ENCODE measurements around the gene COL24A1. TPM values are rescaled to one million over a fixed set of nuclear protein-coding genes. Genes with fewer than 3 reads are reported as not detected.

Gene COL24A1
- total RNA-seq, 5 donors from 2014 or later (not counting 1 experiment from before 2014, with no cell fraction given) = 0.06 to 0.40 (median 0.25) TPM

DNA sequence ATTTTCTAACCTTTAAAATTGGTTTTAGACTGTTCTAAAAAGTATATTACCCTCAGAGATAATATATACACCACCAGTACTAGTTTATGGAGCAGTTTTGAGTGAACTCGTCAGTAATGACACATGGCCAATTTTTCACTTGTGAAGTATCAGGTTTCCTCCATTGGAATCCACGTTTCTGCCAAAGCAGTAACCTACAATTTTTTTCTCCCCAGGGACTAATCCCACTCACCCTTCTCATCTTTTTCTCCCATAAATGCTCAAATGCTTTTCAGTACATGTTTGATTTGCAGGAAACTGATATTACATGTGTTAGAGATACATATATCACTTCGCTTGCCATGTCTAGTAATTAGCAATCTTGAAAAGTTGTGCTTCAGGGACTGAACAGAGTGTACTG lies 94.1 kb downstream of the COL24A1 start:
- no peaks in the 10 kb centered on the region for H3K27me3 ChIP-seq (replicated peaks in 1 of 2; ENCODE audit: control insufficient read depth in 2 of 2, extremely low read depth in 1 of 2, insufficient read depth in 2 of 2, low read length in 1 of 2)
- H3K27me3 Mint-ChIP-seq = peaks cover 0 to 3% of the 10 kb centered on the region in 2 donors
- no peak overlapping the region for H3K27ac ChIP-seq (ENCODE audit: low read length)
- no peaks in the 10 kb centered on the region for H3K9me3 ChIP-seq
- WGBS (ENCODE audit: insufficient coverage) = 100% methylated on average over 1 of the region's 3 CpGs
- no peak overlapping the region for H3K4me3 Mint-ChIP-seq
- ATAC-seq (replicated peaks in 1 of 4) (no peak), DNase-seq (no peak)
- H3K9me3 Mint-ChIP-seq = no peaks in the 10 kb centered on the region
- POLR2A ChIA-PET = interaction anchor here in 1 of 2 donors (0.6 kb wide), 1 partner anchor 12 kb away, joined by 3 read pairs; no protein-coding TSS in a partner anchor
- no peaks in the 10 kb centered on the region for H3K36me3 ChIP-seq (ENCODE audit: control insufficient read depth in 2 of 2, extremely low read depth in 1 of 2, insufficient read depth in 1 of 2, low read length in 1 of 2)
- CTCF ChIA-PET = interaction anchor here in 1 of 2 donors (0.7 kb wide), 1 partner anchor 34 kb away, joined by 6 read pairs; no protein-coding TSS in a partner anchor
- H3K4me3 ChIP-seq (ENCODE audit: control insufficient read depth in 1 of 2, extremely low read depth in 1 of 2, low read length in 1 of 2) = no peak overlapping the region
- no peaks in the 10 kb centered on the region for H3K4me1 Mint-ChIP-seq
- H3K36me3 Mint-ChIP-seq = no peaks in the 10 kb centered on the region
- no peaks in the 10 kb centered on the region for H3K4me1 ChIP-seq (ENCODE audit: control insufficient read depth in 1 of 2, extremely low read depth in 1 of 2, insufficient read depth in 2 of 2, low read length in 2 of 2)
- no peak overlapping the region for H3K27ac Mint-ChIP-seq

DNA sequence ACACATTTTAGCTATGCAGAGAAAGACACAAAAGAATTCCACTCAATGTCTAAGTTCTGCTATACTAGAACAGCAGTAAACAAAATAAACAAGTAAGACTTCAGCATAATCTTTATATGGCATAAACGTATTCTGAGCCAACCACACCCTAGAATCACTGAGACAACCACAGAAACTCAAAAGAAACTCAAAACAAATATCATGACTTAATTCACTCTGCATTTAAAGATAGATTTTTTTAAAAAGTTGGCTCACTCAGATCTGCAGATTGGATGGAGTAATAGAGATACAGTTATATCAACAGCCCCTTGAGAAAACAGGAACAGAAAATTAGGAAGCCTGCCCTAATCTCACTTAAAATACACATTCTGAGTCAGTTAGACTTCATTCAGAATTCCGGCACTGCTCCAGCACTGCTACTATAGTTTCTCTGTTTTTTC lies 95.0 kb downstream of the COL24A1 start:
- no peaks in the 10 kb centered on the region for H3K27me3 ChIP-seq (replicated peaks in 1 of 2; ENCODE audit: control insufficient read depth in 2 of 2, extremely low read depth in 1 of 2, insufficient read depth in 2 of 2, low read length in 1 of 2)

DNA sequence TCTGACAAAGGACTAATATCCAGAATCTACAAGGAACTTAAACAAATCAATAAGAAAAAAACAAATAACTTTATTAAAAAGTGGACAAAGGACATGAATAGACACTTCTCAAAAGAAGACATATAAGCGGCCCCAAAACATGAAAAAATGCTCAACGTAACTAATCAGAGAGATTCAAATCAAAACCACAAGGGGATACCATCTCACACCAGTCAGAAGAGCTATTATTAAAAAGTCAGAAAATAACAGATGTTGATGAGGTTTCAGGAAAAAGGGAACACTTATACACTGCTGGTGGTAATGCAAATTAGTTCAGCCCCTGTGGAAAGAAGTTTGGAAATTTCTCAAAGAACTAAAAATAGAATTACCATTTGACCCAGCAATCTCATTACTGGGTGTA lies 102.2 kb downstream of the COL24A1 start:
- POLR2A ChIA-PET = no interaction called here
- DNase-seq = no peak

More for the DNA sequence above, 95.0 kb downstream of the COL24A1 start:
- no CpG with 5 or more reads among the region's 2 CpGs for WGBS (ENCODE audit: insufficient coverage)
- Mint-ChIP-seq H3K4me1 (no peaks in the 10 kb centered on the region), H3K27me3 (peaks cover 0 to 3% of the 10 kb centered on the region in 2 donors), H3K36me3 (no peaks in the 10 kb centered on the region), H3K9me3 (no peaks in the 10 kb centered on the region), H3K27ac (no peak overlapping the region), H3K4me3 (no peak overlapping the region)
- Histone ChIP-seq H3K9me3 (no peaks in the 10 kb centered on the region), H3K27ac (ENCODE audit: low read length) (no peak overlapping the region), H3K36me3 (ENCODE audit: control insufficient read depth in 2 of 2, extremely low read depth in 1 of 2, insufficient read depth in 1 of 2, low read length in 1 of 2) (no peaks in the 10 kb centered on the region), H3K4me1 (ENCODE audit: control insufficient read depth in 1 of 2, extremely low read depth in 1 of 2, insufficient read depth in 2 of 2, low read length in 2 of 2) (no peaks in the 10 kb centered on the region), H3K4me3 (ENCODE audit: control insufficient read depth in 1 of 2, extremely low read depth in 1 of 2, low read length in 1 of 2) (no peak overlapping the region)
- ChIA-PET POLR2A (no interaction called here), CTCF (no interaction called here)
- DNase-seq (no peak), ATAC-seq (replicated peaks in 1 of 4) (no peak)

DNA sequence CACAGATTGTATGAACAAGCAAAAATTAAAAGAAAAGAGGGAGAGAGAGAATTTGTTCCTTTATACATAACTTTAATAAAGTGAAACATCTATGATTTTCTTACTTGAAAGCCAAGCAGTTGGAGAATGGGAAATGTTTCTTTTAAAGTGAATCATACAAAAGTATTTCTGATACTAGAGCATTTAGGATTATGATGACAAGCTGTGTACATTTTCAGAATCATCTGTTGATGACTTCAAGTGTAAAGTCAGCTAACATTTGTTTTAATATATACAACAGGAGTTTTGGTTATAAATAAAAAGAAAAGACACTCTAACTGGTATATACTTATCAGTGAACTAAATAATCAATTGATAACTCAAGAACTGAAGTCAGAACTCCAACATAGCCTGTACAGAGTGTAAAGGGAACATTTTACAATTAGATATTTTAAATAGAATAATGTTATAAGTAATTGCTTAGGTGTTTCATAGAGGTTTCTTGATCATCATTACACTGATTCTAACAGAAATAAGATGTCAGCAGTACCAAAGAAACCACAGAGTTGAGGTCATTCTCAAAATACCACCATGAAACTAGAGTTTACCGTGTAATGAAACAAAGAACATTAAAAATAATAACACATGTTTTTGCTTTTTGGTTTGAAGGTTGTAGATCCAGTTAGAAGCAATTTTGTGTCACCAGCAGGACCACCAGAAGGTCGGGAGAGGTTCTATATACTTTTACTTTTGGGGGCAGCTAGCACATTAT lies 103.4 kb downstream of the COL24A1 start:
- ChIA-PET CTCF (no interaction called here), POLR2A (no interaction called here)
- Histone ChIP-seq H3K4me1 (ENCODE audit: control insufficient read depth in 1 of 2, extremely low read depth in 1 of 2, insufficient read depth in 2 of 2, low read length in 2 of 2) (no peaks in the 10 kb centered on the region), H3K36me3 (ENCODE audit: control insufficient read depth in 2 of 2, extremely low read depth in 1 of 2, insufficient read depth in 1 of 2, low read length in 1 of 2) (no peaks in the 10 kb centered on the region), H3K27ac (ENCODE audit: low read length) (no peak overlapping the region), H3K27me3 (replicated peaks in 1 of 2; ENCODE audit: control insufficient read depth in 2 of 2, extremely low read depth in 1 of 2, insufficient read depth in 2 of 2, low read length in 1 of 2) (no peaks in the 10 kb centered on the region), H3K9me3 (no peaks in the 10 kb centered on the region), H3K4me3 (ENCODE audit: control insufficient read depth in 1 of 2, extremely low read depth in 1 of 2, low read length in 1 of 2) (no peak overlapping the region)
- WGBS (ENCODE audit: insufficient coverage) = no CpG with 5 or more reads among the region's 2 CpGs
- no peak for ATAC-seq (replicated peaks in 1 of 4)
- no peak for DNase-seq
- Mint-ChIP-seq H3K9me3 (no peaks in the 10 kb centered on the region), H3K4me1 (no peaks in the 10 kb centered on the region), H3K27ac (no peak overlapping the region), H3K36me3 (no peaks in the 10 kb centered on the region), H3K27me3 (peaks cover 0 to 2% of the 10 kb centered on the region in 2 donors), H3K4me3 (no peak overlapping the region)

More for the DNA sequence above, 102.2 kb downstream of the COL24A1 start:
- Mint-ChIP-seq H3K4me3 (no peak overlapping the region), H3K9me3 (no peaks in the 10 kb centered on the region), H3K4me1 (no peaks in the 10 kb centered on the region), H3K27ac (no peak overlapping the region), H3K27me3 (peaks cover 0 to 2% of the 10 kb centered on the region in 2 donors), H3K36me3 (no peaks in the 10 kb centered on the region)
- no peaks in the 10 kb centered on the region for H3K36me3 ChIP-seq (ENCODE audit: control insufficient read depth in 2 of 2, extremely low read depth in 1 of 2, insufficient read depth in 1 of 2, low read length in 1 of 2)
- H3K27ac ChIP-seq (ENCODE audit: low read length) = no peak overlapping the region
- no peaks in the 10 kb centered on the region for H3K9me3 ChIP-seq
- CTCF ChIA-PET = no interaction called here
- H3K27me3 ChIP-seq (replicated peaks in 1 of 2; ENCODE audit: control insufficient read depth in 2 of 2, extremely low read depth in 1 of 2, insufficient read depth in 2 of 2, low read length in 1 of 2) = no peaks in the 10 kb centered on the region
- no CpG with 5 or more reads among the region's 2 CpGs for WGBS (ENCODE audit: insufficient coverage)
- H3K4me1 ChIP-seq (ENCODE audit: control insufficient read depth in 1 of 2, extremely low read depth in 1 of 2, insufficient read depth in 2 of 2, low read length in 2 of 2) = no peaks in the 10 kb centered on the region
- no peak overlapping the region for H3K4me3 ChIP-seq (ENCODE audit: control insufficient read depth in 1 of 2, extremely low read depth in 1 of 2, low read length in 1 of 2)
- ATAC-seq (replicated peaks in 1 of 4) = no peak

DNA sequence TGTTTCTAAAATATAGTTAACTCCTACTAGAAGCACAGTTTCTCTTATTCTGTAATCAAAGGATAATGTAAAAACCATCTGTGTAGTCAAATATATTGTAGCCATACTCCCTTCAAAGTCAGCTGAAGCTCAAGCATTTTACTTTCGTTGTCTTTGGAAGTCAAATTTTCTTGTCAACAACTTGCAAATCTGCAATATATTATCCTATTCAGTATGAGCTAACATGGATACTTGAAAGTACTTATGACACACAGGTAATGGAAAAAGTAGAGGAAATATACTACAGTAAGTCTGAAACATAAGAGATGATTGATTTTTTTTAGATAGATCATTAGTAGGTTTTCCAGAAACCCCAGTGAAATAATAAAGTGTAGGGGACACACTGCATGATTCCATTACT lies 121.5 kb downstream of the COL24A1 start:
- Mint-ChIP-seq H3K36me3 (no peaks in the 10 kb centered on the region), H3K4me1 (no peaks in the 10 kb centered on the region), H3K4me3 (no peak overlapping the region), H3K9me3 (no peaks in the 10 kb centered on the region), H3K27me3 (peaks cover 0 to 3% of the 10 kb centered on the region in 2 donors), H3K27ac (no peak overlapping the region)
- no CpG with 5 or more reads among the region's 1 CpG for WGBS (ENCODE audit: insufficient coverage)
- H3K27ac ChIP-seq (ENCODE audit: low read length) = no peak overlapping the region
- peaks cover 0 to 3% of the 10 kb centered on the region in 2 experiments for H3K27me3 ChIP-seq (replicated peaks in 1 of 2; ENCODE audit: control insufficient read depth in 2 of 2, extremely low read depth in 1 of 2, insufficient read depth in 2 of 2, low read length in 1 of 2)
- CTCF ChIA-PET = no interaction called here
- H3K36me3 ChIP-seq (ENCODE audit: control insufficient read depth in 2 of 2, extremely low read depth in 1 of 2, insufficient read depth in 1 of 2, low read length in 1 of 2) = no peaks in the 10 kb centered on the region
- POLR2A ChIA-PET = no interaction called here
- DNase-seq (no peak), ATAC-seq (replicated peaks in 1 of 4) (no peak)
- H3K4me3 ChIP-seq (ENCODE audit: control insufficient read depth in 1 of 2, extremely low read depth in 1 of 2, low read length in 1 of 2) = no peak overlapping the region
- no peaks in the 10 kb centered on the region for H3K4me1 ChIP-seq (ENCODE audit: control insufficient read depth in 1 of 2, extremely low read depth in 1 of 2, insufficient read depth in 2 of 2, low read length in 2 of 2)
- no peaks in the 10 kb centered on the region for H3K9me3 ChIP-seq

DNA sequence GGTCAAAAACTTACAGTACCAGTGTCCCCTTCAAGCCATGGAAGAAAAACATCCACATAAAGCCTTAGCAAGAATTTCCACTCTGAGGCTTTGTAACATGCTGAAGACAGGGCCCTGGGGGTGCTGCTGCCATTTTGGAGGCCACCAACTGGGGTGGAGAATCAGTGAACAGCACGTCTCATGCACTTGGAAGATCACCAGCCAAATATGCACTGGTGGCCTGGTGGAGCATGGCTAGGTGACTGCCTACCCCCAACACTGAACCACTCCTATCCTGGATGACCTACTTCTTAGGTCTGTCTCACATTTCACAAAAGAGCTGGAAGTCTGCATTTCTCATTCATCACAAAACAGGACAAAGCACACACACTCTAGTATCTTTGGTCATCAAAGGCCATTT lies 126.4 kb downstream of the COL24A1 start:
- ATAC-seq (replicated peaks in 1 of 4) = no peak
- Histone ChIP-seq H3K9me3 (no peaks in the 10 kb centered on the region), H3K27me3 (replicated peaks in 1 of 2; ENCODE audit: control insufficient read depth in 2 of 2, extremely low read depth in 1 of 2, insufficient read depth in 2 of 2, low read length in 1 of 2) (peaks cover 0 to 6% of the 10 kb centered on the region in 2 experiments), H3K4me1 (ENCODE audit: control insufficient read depth in 1 of 2, extremely low read depth in 1 of 2, insufficient read depth in 2 of 2, low read length in 2 of 2) (no peaks in the 10 kb centered on the region), H3K4me3 (ENCODE audit: control insufficient read depth in 1 of 2, extremely low read depth in 1 of 2, low read length in 1 of 2) (no peak overlapping the region), H3K27ac (ENCODE audit: low read length) (no peak overlapping the region), H3K36me3 (ENCODE audit: control insufficient read depth in 2 of 2, extremely low read depth in 1 of 2, insufficient read depth in 1 of 2, low read length in 1 of 2) (no peaks in the 10 kb centered on the region)
- Mint-ChIP-seq H3K27ac (no peak overlapping the region), H3K4me3 (no peak overlapping the region), H3K36me3 (no peaks in the 10 kb centered on the region), H3K4me1 (no peaks in the 10 kb centered on the region), H3K9me3 (peaks cover 0 to 4% (median 0%) of the 10 kb centered on the region in 3 donors), H3K27me3 (peaks cover 0 to 3% of the 10 kb centered on the region in 2 donors)
- 57% methylated on average over 1 of the region's 1 CpG for WGBS (ENCODE audit: insufficient coverage)
- CTCF ChIA-PET = interaction anchor here in 1 of 2 donors (0.8 kb wide), 1 partner anchor 14 kb away, joined by 3 read pairs; no protein-coding TSS in a partner anchor
- POLR2A ChIA-PET = no interaction called here
- DNase-seq = no peak

Data from T-cell (primary cell).